HG02571 (cell line): ENCODE data around the gene FOXN1.

Source experiments
- ATAC-seq: cut with Tn5 transposase; IDR thresholded peaks from one replicate; pipeline ENCODE4 v1.9.1; 2021; ENCODE audit warnings: mild to moderate bottlenecking, moderate library complexity; ENCODE audit not compliant: unreplicated experiment

The FOXN1 gene

DNA sequence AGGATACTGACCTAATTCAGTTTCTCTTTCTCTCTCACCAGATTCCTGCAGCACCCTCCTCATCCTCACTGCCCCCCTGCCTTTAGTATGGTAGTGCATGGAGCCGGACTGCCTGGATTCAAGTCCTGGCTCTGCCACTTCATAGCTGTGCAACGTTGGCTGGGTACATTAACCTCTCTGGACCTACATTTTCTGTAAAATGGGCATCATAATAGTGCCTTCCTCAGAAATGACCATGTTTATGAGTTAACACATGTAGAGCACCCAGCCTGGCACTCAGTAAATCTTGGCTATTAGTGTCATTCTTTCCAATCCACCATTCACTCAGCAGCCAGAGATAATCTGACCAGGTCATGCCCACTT lies 39.0 kb downstream of the FOXN1 start:
- ATAC-seq = no peak

DNA sequence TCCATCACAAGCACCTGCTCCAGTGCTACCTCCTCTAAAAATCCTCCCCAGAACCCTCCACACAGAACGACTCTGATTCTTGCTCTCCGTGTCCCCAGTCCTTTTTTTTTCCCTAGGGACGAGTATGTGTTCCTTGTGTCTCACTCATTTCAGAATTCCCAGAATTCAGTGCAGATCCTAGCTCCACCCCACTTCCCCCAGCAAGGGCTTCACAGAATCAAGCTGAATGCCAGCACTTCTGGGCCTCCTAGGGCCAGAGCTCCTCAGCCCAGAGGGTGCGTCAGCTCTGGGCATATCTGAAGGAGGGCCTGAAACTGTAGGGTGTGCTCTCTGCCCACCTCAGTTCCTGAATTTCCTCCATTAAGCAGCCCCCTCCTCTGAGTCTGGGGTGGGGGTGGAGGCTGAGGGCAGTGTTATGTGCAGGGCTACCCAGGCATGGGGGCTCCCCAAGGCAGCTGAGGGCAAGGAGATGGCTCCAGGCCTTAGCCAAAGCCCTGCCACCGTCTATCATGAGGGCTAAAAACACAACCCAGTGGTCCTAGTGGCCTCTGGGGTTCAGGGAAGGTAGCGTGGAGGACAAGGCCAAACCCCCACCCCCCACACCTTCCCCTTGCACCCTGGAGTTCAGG lies 39.8 kb downstream of the FOXN1 start:
- ATAC-seq = no peak

- no peak for ATAC-seq
Observed at GRCh38 chr17:28547096-28547622, 41.0 kb downstream of the FOXN1 start.

GRCh38 chr17:28547623-28548416 lies 41.7 kb downstream of the FOXN1 start:
- ATAC-seq = peak; percentile 37

DNA sequence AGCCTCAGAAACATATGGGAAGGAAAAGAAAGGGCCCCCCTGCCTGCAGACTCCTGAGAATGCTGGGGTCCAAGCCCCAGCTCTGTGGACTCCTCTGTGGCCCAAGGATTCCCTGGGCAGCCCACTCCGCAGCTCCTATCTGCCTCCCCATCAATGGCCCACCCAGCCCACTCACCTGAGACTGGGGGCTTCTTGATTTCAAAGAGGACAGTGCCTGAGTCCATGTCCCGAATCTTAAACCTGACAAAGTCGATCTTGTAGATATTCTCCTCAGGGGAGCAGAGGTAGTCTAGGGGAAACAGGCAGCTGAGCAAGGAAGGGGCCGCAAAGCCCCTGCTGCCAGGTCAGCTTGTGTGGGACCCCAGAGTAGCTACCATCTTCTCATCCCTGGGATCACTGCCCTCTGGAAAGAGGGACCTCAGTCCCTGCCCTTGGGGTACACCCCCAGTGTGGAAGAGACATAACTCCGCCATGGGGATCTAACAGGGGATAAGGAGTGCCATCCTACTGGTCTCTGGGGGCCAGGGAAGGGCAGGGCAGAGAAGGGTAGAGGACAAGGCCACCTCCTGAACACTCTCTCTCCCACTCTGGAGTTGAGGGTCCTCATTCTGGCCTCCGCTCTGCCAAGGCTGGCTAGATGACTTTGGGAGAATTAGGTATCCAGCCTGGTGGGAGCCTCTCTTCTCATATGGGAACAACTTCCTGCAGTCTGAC lies 42.4 kb downstream of the FOXN1 start:
- no peak for ATAC-seq

DNA sequence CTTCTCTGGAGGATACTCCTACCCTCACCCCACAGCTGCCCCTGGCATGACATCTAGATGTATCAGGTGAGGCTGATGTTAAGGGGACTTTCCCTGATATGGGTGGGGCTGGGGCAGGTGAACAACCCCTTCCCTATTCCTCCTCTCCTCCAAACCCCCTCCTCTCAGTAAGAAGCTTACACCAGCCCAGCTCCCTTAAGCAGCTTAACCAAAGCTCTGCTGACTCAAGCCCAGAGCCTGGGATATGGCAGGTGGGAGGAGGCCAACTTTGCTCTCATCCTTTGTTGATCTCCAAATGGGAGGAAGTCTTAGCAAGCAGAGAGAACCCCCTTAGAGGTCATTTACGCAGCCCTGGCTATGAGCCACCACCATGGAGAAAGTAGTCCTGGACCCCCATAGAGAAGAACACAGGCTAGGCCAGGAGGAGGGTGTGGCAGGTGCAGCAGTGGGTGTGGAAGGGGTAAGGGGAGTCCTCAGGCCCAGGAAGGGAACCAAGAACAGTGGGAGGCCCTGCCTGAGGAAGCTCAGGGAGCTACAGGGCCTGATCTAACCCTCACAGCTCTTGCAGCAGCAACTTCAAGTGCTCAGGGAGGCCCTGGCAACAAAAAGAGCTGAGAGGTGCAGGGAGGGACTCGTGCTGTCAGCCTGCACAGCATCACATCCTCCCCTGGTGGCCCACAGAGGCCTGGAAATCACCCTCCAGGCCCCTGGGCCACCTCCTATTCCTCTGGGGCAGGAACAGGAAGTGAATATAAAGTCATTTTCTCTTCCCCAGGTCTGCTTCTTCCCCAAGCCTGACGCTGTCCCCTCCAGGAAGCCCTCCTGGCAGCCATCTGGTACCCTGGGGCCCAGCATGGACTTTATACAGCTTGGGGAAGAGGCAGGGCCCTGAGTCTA lies 43.3 kb downstream of the FOXN1 start:
- ATAC-seq = no peak

DNA sequence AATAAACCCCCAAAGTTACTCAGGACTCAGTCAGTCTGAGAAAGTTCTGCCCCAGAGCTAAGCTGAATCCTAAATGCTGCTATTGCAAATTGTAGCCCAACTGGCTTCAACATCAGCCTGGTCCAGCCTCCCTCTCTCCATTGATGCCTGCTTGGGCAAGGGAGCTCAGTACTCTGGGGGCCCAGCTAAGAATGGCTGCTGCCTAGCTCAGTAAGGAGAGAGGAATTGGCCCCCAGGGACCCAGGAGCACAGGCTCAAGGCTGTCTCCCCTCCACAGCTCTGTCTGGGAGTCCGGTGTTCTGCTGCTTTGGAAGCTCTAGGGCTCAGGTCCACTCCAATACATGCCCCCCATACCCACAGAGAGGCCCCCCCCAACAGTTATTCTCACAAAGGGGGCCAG lies 44.7 kb downstream of the FOXN1 start:
- ATAC-seq = no peak

- ATAC-seq = no peak
Observed at GRCh38 chr17:28551421-28552175, 45.5 kb downstream of the FOXN1 start.

DNA sequence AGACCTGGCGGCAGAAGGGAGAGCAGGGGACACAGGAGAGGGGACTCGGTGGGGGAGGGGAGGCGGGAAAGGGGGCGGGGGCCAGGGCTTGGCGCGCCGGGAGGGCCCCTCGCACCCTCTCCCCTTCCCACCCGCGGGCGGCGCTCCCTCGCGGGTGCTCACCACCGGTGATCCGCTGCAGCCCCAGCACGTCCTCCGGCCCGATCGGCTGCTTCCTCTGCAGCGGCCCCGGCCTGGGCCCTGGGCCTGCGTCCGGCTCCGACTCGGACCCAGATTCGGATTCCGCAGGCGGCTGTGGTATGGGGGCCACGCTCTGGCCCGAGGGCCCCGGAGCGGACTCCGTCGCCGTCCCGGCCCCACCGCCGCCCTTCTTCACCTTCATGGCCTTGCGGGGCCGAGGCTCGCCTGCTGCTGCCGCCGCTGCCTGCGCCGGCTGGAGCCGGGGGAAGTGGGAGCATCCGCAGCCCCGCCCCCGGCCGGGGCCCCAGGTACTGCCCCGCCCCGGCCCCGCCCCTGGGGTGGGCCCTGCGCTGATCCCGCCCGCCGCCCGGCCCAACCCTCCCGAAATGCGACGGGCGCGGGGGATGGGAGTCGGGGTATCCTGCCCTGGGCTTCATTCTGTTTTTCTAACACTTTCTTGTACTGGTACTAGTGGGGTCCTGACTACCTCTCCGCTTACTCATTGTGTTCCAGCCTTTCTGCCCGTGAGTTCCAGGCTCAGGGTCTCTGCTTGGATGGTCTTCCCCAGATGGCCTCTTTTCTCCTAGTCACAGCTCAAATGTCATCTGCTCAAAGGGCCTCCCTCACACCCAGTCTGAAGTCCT lies 46.2 kb downstream of the FOXN1 start, which contains the start of gene UNC119:
TSS of gene UNC119 (minus strand) at position 449 of the 824 bp plus-strand sequence. CDS start at position 382, 67 bp downstream.
- peak; percentile 55 for ATAC-seq

- no peak for ATAC-seq
Observed at GRCh38 chr17:28553000-28553505, 46.9 kb downstream of the FOXN1 start.

- ATAC-seq = no peak
Observed at GRCh38 chr17:28554565-28554964, 48.4 kb downstream of the FOXN1 start.

- no peak for ATAC-seq
Observed at GRCh38 chr17:28555022-28555421, 48.9 kb downstream of the FOXN1 start.

- no peak for ATAC-seq
Observed at GRCh38 chr17:28563475-28563874, 57.3 kb downstream of the FOXN1 start.

DNA sequence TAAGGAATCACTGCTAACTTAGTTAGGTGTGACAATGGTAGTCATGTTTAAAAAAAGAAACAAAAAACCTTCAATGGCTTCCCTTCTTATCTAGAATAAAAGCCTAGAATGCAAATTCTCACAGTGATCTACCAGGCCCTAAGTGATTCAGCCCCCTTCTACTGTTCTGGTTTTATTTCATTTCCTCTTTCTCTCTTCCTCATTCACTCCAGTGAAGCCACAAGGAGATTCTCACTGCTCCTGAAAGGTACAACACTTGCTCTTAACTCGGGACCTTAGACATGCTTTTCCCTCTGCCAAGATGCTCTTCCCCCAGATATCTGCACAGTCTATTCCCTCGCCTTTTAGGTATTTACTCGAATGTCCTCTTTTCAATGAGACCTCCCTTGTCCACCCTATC lies 61.5 kb downstream of the FOXN1 start:
- no peak for ATAC-seq

- no peak for ATAC-seq
Observed at GRCh38 chr17:28569446-28569845, 63.3 kb downstream of the FOXN1 start.

- ATAC-seq = peak; percentile 24
Observed at GRCh38 chr17:28570716-28571360, 64.7 kb downstream of the FOXN1 start.

DNA sequence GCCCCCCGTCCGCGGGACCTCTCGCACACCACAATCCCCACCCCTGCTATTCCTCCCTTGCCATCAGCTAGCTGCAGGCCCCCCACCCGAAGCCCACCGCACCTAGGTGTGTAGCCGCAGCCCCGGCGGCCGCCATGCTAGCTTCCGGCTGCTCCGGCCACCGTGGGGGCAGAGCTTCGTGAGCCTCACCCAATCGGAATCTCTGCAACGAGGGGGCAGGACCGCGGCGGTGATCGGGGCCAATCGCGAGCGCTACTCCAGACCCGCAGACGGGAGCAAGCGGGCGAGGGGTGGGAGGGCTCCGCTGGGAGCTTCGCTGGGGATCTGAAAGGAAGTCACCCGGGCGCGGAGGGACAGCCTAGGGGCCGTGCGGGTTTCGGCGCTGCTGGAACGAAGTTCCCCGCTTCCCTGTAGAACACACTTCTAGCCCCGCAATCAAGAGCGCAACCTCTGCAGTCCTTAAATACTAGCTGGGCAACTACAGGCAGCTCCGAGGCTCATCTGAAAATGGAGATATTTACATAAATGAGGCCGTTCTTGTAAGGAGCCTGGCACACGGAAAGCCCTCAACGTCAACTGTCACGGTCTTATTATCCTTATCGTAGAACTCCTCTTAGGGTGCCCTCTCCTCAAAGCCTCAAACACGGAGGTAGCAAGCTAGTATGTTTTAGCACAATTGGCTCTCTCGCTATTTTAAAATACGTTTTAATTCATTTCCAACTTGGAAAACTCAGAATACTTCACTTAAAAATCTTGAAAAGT lies 65.4 kb downstream of the FOXN1 start, which contains the start of gene PIGS:
TSS of gene PIGS (minus strand) at position 164 of the 762 bp plus-strand sequence. CDS start at position 136, 28 bp downstream.
- ATAC-seq = peak; percentile 87
